Measurements from ENCODE around the gene ERGIC1. TPM values are rescaled to one million over a fixed set of nuclear protein-coding genes. Genes with fewer than 3 reads are reported as not detected.

The ERGIC1 gene
- total and polyA plus RNA-seq, 10 of the 15 experiments (the other 5 are each of a cell fraction or from before 2014, with no cell fraction given) = 8.8 to 104 (median 76.3) TPM

GRCh38 chr5:172791726-172792445 lies 42.2 kb upstream of the ERGIC1 start:
- whole genome bisulfite sequencing (ENCODE audit: insufficient coverage, insufficient replicate concordance, low lambda C conversion rate, missing lambda C conversion rate) = 72% methylated on average over 10 of the region's 10 CpGs
- Histone ChIP-seq H3K9ac (ENCODE audit: control insufficient read depth, insufficient read depth, low read length) (no peak overlapping the region), H3K36me3 (ENCODE audit: control insufficient read depth in 2 of 2, insufficient read depth in 2 of 2, low read length in 1 of 2) (no peaks in the 10 kb centered on the region), H4K20me1 (ENCODE audit: control insufficient read depth, insufficient read depth) (no peaks in the 10 kb centered on the region), H3K27ac (ENCODE audit: control insufficient read depth, insufficient read depth) (no peak overlapping the region), H3K9me3 (replicated peaks; ENCODE audit: control insufficient read depth, insufficient read depth, low read length) (peaks cover 5% of the 10 kb centered on the region; the same call in 2 of the 3 replicates), H2AFZ (ENCODE audit: control insufficient read depth, low read depth, low read length) (no peak overlapping the region), H3K27me3 (replicated peaks in 1 of 2; ENCODE audit: control insufficient read depth in 2 of 2, insufficient read depth in 2 of 2, low read length in 1 of 2) (no peaks in the 10 kb centered on the region), H3K4me2 (ENCODE audit: control insufficient read depth, insufficient read depth) (no peak overlapping the region), H3K4me3 (no peak overlapping the region), H3K4me1 (ENCODE audit: control insufficient read depth, insufficient read depth, low read length) (peaks cover 22% of the 10 kb centered on the region), H3K79me2 (ENCODE audit: control insufficient read depth, insufficient read depth, low read length) (no peaks in the 10 kb centered on the region)
- no TSS peak for BruUV-seq (replicated peaks)
- CTCF ChIA-PET = interaction anchor here (1.1 to 1.2 kb wide), 2 partner anchors 19 to 56 kb away, joined by 3 read pairs; no protein-coding TSS in a partner anchor
- SMC1A ChIA-PET (ENCODE audit: uncharacterized antibody, unreplicated experiment) = interaction anchor here (1.2 kb wide), 1 partner anchor 44 kb away, joined by 5 read pairs; no protein-coding TSS in a partner anchor
- in situ Hi-C loops (cut with MboI) = no loop called here
- no peak for FAIRE-seq
- DNase-seq (ENCODE audit: low read depth, low spot score) = no peak
- RAD21 ChIA-PET (ENCODE audit: unreplicated experiment) = interaction anchor here (1.0 kb wide), 1 partner anchor 77 kb away, joined by 3 read pairs; no protein-coding TSS in a partner anchor
- intact Hi-C loops (cut with micrococcal nuclease; ENCODE audit: unreplicated experiment) = no loop called here
- POLR2A ChIA-PET = interaction anchor here (1.2 kb wide), 1 partner anchor 14 kb away, joined by 7 read pairs; no protein-coding TSS in a partner anchor
- no peak for ATAC-seq
- TF ChIP-seq, protein P1, sequence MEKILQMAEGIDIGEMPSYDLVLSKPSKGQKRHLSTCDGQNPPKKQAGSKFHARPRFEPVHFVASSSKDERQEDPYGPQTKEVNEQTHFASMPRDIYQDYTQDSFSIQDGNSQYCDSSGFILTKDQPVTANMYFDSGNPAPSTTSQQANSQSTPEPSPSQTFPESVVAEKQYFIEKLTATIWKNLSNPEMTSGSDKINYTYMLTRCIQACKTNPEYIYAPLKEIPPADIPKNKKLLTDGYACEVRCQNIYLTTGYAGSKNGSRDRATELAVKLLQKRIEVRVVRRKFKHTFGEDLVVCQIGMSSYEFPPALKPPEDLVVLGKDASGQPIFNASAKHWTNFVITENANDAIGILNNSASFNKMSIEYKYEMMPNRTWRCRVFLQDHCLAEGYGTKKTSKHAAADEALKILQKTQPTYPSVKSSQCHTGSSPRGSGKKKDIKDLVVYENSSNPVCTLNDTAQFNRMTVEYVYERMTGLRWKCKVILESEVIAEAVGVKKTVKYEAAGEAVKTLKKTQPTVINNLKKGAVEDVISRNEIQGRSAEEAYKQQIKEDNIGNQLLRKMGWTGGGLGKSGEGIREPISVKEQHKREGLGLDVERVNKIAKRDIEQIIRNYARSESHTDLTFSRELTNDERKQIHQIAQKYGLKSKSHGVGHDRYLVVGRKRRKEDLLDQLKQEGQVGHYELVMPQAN (conservative IDR thresholded peaks at IDR 0.05) = no peak
- TF ChIP-seq, protein P2, sequence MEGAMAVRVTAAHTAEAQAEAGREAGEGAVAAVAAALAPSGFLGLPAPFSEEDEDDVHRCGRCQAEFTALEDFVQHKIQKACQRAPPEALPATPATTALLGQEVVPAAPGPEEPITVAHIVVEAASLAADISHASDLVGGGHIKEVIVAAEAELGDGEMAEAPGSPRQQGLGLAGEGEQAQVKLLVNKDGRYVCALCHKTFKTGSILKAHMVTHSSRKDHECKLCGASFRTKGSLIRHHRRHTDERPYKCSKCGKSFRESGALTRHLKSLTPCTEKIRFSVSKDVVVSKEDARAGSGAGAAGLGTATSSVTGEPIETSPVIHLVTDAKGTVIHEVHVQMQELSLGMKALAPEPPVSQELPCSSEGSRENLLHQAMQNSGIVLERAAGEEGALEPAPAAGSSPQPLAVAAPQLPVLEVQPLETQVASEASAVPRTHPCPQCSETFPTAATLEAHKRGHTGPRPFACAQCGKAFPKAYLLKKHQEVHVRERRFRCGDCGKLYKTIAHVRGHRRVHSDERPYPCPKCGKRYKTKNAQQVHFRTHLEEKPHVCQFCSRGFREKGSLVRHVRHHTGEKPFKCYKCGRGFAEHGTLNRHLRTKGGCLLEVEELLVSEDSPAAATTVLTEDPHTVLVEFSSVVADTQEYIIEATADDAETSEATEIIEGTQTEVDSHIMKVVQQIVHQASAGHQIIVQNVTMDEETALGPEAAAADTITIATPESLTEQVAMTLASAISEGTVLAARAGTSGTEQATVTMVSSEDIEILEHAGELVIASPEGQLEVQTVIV (IDR thresholded peaks at IDR 0.05; ENCODE audit: borderline replicate concordance, partially characterized antibody) = no peak
- no peak for TF ChIP-seq RELA (IDR thresholded peaks at IDR 0.05; ENCODE audit: borderline replicate concordance, partially characterized antibody)
- no peak for TF ChIP-seq POLR2A (IDR thresholded peaks at IDR 0.05; ENCODE audit: low read depth, low read length)
- TF ChIP-seq, protein P3, sequence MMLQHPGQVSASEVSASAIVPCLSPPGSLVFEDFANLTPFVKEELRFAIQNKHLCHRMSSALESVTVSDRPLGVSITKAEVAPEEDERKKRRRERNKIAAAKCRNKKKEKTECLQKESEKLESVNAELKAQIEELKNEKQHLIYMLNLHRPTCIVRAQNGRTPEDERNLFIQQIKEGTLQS (IDR thresholded peaks at IDR 0.05; ENCODE audit: borderline replicate concordance, extremely low read depth, low read depth, low read length) = no peak
- no peak for TF ChIP-seq STAT3 (IDR thresholded peaks at IDR 0.05; ENCODE audit: low read depth, low read length)
- TF ChIP-seq KDM1A (IDR thresholded peaks at IDR 0.05; ENCODE audit: borderline replicate concordance) = no peak
- no peak for TF ChIP-seq TCF7 (IDR thresholded peaks at IDR 0.05; ENCODE audit: borderline replicate concordance)
- TF ChIP-seq NFYA (IDR thresholded peaks at IDR 0.05; ENCODE audit: borderline replicate concordance, low read depth, low read length) = no peak
- TF ChIP-seq EP300 (IDR thresholded peaks at IDR 0.05; ENCODE audit: borderline replicate concordance in 1 of 2, control insufficient read depth in 1 of 2, low read depth in 2 of 2, low read length in 2 of 2) = no peak
- TF ChIP-seq MLLT1 (IDR thresholded peaks at IDR 0.05) = no peak
- no peak for TF ChIP-seq FOS (IDR thresholded peaks at IDR 0.05; ENCODE audit: borderline replicate concordance, extremely low read depth, insufficient read length)
- no peak for TF ChIP-seq MAX (IDR thresholded peaks at IDR 0.05; ENCODE audit: low read depth, low read length)
- no peak for TF ChIP-seq EZH2 (IDR thresholded peaks at IDR 0.05; ENCODE audit: borderline replicate concordance, control insufficient read depth, low read depth, low read length)
- no peak for TF ChIP-seq GATAD2B (conservative IDR thresholded peaks at IDR 0.05; ENCODE audit: low read depth)
- no peak for TF ChIP-seq DPF2 (IDR thresholded peaks at IDR 0.05)
